SU-DHL-6 (cell line): Measurements from ENCODE around the gene MYO7A.

ENCODE experiments used
- CTCF ChIP-seq: fragments of 200-600 bp; sonication (generic); IDR thresholded peaks from one replicate; pipeline ENCODE4 v1.5.1; 2017; ENCODE audit warnings: antibody characterized with exemption, mild to moderate bottlenecking, low read length, moderate library complexity; ENCODE audit not compliant: insufficient read depth, poor library complexity, severe bottlenecking
- EZH2phosphoT487 ChIP-seq: fragments of 200-600 bp; sonication (generic), shearing (Covaris generic); conservative IDR thresholded peaks from 2 replicates; pipeline ENCODE4 v1.6.1; 2018; ENCODE audit warnings: mild to moderate bottlenecking, antibody characterized with exemption, low read length, moderate library complexity, mixed read lengths

GRCh38 chr11:77207618-77208313, 79.7 kb downstream of the MYO7A start:
- TF ChIP-seq CTCF: no peak
- TF ChIP-seq EZH2phosphoT487: no peak
